Esophagus muscularis mucosa (tissue), 3 donors: ENCODE measurements around the gene DBN1.

Experiments used
- POLR2A ChIP-seq: fragments of 450-650 bp; IDR thresholded peaks from one replicate; pipeline ENCODE4 v1.6.1; 2017; ENCODE audit warnings: antibody characterized with exemption, moderate library complexity, mild to moderate bottlenecking, low read depth
- POLR2AphosphoS5 ChIP-seq, 2 donors: sonication (generic); formaldehyde crosslinking; IDR thresholded peaks; one replicate each; pipeline ENCODE4 v1.6.1; 2017; ENCODE audit warnings: antibody characterized with exemption in 2 of 2
- TF ChIP-seq, protein P1 (sequence below), 3 experiments: fragments of 200-600 bp in 2 of 3; fragments of 450-650 bp in 1 of 3; sonication (generic) in 2 of 3; IDR thresholded peaks; one replicate each; pipeline ENCODE4 v1.5.1; 2017 to 2019; ENCODE audit warnings: antibody characterized with exemption in 3 of 3, mild to moderate bottlenecking in 2 of 3, moderate library complexity in 1 of 3

DNA sequence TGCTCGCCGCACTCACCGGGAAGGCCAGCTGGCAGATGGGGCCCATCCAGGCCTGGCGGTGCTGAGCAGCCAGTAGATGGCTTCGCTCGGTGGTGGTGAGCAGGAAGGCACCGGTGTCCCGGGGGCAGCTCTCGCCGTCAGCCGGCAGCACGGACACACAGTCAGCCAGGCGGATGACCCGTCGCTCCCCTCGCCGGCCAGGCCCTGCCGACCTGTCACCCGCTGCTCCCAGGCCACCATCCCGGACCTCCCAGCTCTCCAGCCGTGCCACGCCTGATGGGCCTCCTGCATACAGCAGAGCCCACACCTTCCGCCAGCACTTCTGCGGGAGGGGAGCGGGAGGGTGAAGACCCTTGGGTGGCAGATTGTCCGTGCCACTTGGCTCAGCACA, 34.8 kb upstream of the DBN1 start:
- TF ChIP-seq, protein P1, sequence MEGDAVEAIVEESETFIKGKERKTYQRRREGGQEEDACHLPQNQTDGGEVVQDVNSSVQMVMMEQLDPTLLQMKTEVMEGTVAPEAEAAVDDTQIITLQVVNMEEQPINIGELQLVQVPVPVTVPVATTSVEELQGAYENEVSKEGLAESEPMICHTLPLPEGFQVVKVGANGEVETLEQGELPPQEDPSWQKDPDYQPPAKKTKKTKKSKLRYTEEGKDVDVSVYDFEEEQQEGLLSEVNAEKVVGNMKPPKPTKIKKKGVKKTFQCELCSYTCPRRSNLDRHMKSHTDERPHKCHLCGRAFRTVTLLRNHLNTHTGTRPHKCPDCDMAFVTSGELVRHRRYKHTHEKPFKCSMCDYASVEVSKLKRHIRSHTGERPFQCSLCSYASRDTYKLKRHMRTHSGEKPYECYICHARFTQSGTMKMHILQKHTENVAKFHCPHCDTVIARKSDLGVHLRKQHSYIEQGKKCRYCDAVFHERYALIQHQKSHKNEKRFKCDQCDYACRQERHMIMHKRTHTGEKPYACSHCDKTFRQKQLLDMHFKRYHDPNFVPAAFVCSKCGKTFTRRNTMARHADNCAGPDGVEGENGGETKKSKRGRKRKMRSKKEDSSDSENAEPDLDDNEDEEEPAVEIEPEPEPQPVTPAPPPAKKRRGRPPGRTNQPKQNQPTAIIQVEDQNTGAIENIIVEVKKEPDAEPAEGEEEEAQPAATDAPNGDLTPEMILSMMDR (IDR thresholded peaks at IDR 0.05), result no peak
- no peak for TF ChIP-seq POLR2A
- TF ChIP-seq POLR2AphosphoS5 (IDR thresholded peaks at IDR 0.05), result no peak
